HG03558 (cell line): ENCODE results near the gene AP1M1.
"Not testable (repeated sequence)": the region's sequence is repeated elsewhere in the genome, so short reads cannot be mapped to it uniquely, and the experiment has no call there.

Source experiments
- ATAC-seq: cut with Tn5 transposase; IDR thresholded peaks from one replicate; pipeline ENCODE4 v1.9.1; 2021; ENCODE audit warnings: moderate number of reproducible peaks; ENCODE audit not compliant: unreplicated experiment; ENCODE audit errors: extremely low read depth

The AP1M1 gene

GRCh38 chr19:16258440-16258903, 60.8 kb downstream of the AP1M1 start:
- no peak for ATAC-seq

- no peak for ATAC-seq
Measured at GRCh38 chr19:16259385-16260159, 61.9 kb downstream of the AP1M1 start.

- ATAC-seq: no peak
Measured at GRCh38 chr19:16260160-16260811, 62.6 kb downstream of the AP1M1 start.

GRCh38 chr19:16260812-16261161, 63.1 kb downstream of the AP1M1 start:
- no peak for ATAC-seq

- no peak for ATAC-seq
Measured at GRCh38 chr19:16261584-16262368, 64.1 kb downstream of the AP1M1 start.

GRCh38 chr19:16262618-16263017, 64.9 kb downstream of the AP1M1 start:
- ATAC-seq: no peak

GRCh38 chr19:16263141-16263761, 65.5 kb downstream of the AP1M1 start:
- ATAC-seq: no peak

GRCh38 chr19:16265205-16265604, 67.5 kb downstream of the AP1M1 start:
- no peak for ATAC-seq

GRCh38 chr19:16265890-16266585, 68.3 kb downstream of the AP1M1 start:
- ATAC-seq: no peak

- no peak for ATAC-seq
Measured at GRCh38 chr19:16266586-16266942, 68.9 kb downstream of the AP1M1 start.

- ATAC-seq: no peak
Measured at GRCh38 chr19:16268676-16269319, 71.1 kb downstream of the AP1M1 start.

GRCh38 chr19:16272945-16273344, 75.2 kb downstream of the AP1M1 start:
- no peak for ATAC-seq

- no peak for ATAC-seq
Measured at GRCh38 chr19:16274447-16274846, 76.7 kb downstream of the AP1M1 start.

- no peak for ATAC-seq
Measured at GRCh38 chr19:16280306-16280705, 82.6 kb downstream of the AP1M1 start.

GRCh38 chr19:16281743-16282142, 84.0 kb downstream of the AP1M1 start:
- no peak for ATAC-seq

- ATAC-seq: no peak
Measured at GRCh38 chr19:16283210-16284061, 85.7 kb downstream of the AP1M1 start.

- ATAC-seq: no peak
Measured at GRCh38 chr19:16284505-16284904, 86.8 kb downstream of the AP1M1 start.

GRCh38 chr19:16285079-16285478, 87.4 kb downstream of the AP1M1 start:
- not testable (repeated sequence) for ATAC-seq
